ENCODE measurements around the gene GNAS-AS1. TPM values are rescaled to one million over a fixed set of nuclear protein-coding genes. Genes with fewer than 3 reads are reported as not detected.

The GNAS-AS1 gene
- total RNA-seq, 1 donor from 2014 or later: 1.7 TPM

Other genes with a start within 250 kb of the GNAS-AS1 start
- gene STX16, start 199.6 kb downstream of the GNAS-AS1 start, total RNA-seq: 101 and 103 TPM in 2 replicates
- 27.5 and 29.4 TPM in 2 replicates for gene NPEPL1, start 158.1 kb downstream of the GNAS-AS1 start, total RNA-seq
- 598 and 599 TPM in 2 replicates for gene GNAS, start 1.8 kb upstream of the GNAS-AS1 start, total RNA-seq
- 111 and 113 TPM in 2 replicates for gene NELFCD, start 130.4 kb upstream of the GNAS-AS1 start, total RNA-seq
- 62.0 and 66.1 TPM in 2 replicates for gene CTSZ, start 156.4 kb upstream of the GNAS-AS1 start, total RNA-seq
- gene TUBB1, start 168.5 kb upstream of the GNAS-AS1 start, total RNA-seq: not detected in 2 replicates
- 61.2 and 66.9 TPM in 2 replicates for gene ATP5F1E, start 181.4 kb upstream of the GNAS-AS1 start, total RNA-seq
- gene PRELID3B, start 191.9 kb upstream of the GNAS-AS1 start, total RNA-seq: 106 and 112 TPM in 2 replicates